Neural crest cell (in vitro differentiated cells): ENCODE results near the gene ACOT6. TPM values are rescaled to one million over a fixed set of nuclear protein-coding genes. Genes with fewer than 3 reads are reported as not detected.
"Not testable (repeated sequence)": the region's sequence is repeated elsewhere in the genome, so short reads cannot be mapped to it uniquely, and the experiment has no call there.

Source experiments
- DNase-seq: peaks from one replicate; pipeline ENCODE4 v3.0.0; 2021; ENCODE audit warnings: low read depth, mixed read lengths, low spot score
- H3K27ac Mint-ChIP-seq: one replicate; pipeline ENCODE4 v1.8.0; 2021; ENCODE audit warnings: mild to moderate bottlenecking, mixed read lengths; ENCODE audit not compliant: unreplicated experiment
- H3K27me3 Mint-ChIP-seq: 2 replicates; pipeline ENCODE4 v1.8.0; 2021; ENCODE audit warnings: low read depth, mild to moderate bottlenecking, mixed read lengths
- H3K36me3 Mint-ChIP-seq: 2 replicates; pipeline ENCODE4 v1.8.0; 2021; ENCODE audit warnings: low read depth, mild to moderate bottlenecking, mixed read lengths
- H3K4me1 Mint-ChIP-seq: 2 replicates; pipeline ENCODE4 v1.8.0; 2021; ENCODE audit warnings: mixed read lengths
- H3K4me3 Mint-ChIP-seq: one replicate; pipeline ENCODE4 v1.8.0; 2021; ENCODE audit warnings: mild to moderate bottlenecking, mixed read lengths
- H3K9me3 Mint-ChIP-seq: 2 replicates; pipeline ENCODE4 v1.8.0; 2021; ENCODE audit warnings: mixed read lengths
- CTCF ChIP-seq: fragments of 200-600 bp; sonication (generic); conservative IDR thresholded peaks from 2 replicates; pipeline ENCODE4 v1.5.0; 2021; ENCODE audit warnings: antibody characterized with exemption, mild to moderate bottlenecking
- long read RNA-seq: library from polyadenylated mRNA; unstranded; transcript quantifications from one replicate; pipeline ENCODE4 v2.0.0, GENCODE V29; 2020
- total RNA-seq: library from RNA; stranded (reverse); gene quantifications from 2 replicates; pipeline ENCODE4 v1.2.1, GENCODE V29; 2021

The ACOT6 gene
- not detected in 2 replicates for total RNA-seq
- long read RNA-seq, partial matches to known transcripts: 0 of 1 reads
- long read RNA-seq, other reads (novel, unspliced or antisense): 1 of 1 reads

GRCh38 chr14:73612339-73613045 lies at the start of gene ACOT6:
TSS of gene ACOT6 (plus strand) at chr14:73612517. CDS start at chr14:73612572, 55 bp downstream.
- peak within 1 kb of the TSS; percentile 62 for H3K27ac Mint-ChIP-seq
- DNase-seq: peak; percentile 66
- H3K36me3 Mint-ChIP-seq: no peaks in the 10 kb centered on the region
- peaks cover 14% of the 10 kb centered on the region for H3K27me3 Mint-ChIP-seq
- no peaks in the 10 kb centered on the region for H3K4me1 Mint-ChIP-seq
- H3K9me3 Mint-ChIP-seq: no peaks in the 10 kb centered on the region
- TF ChIP-seq CTCF: no peak
- H3K4me3 Mint-ChIP-seq: peak within 1 kb of the TSS; percentile 91

GRCh38 chr14:73562696-73563095 lies 49.6 kb upstream of the ACOT6 start:
- H3K4me3 Mint-ChIP-seq, H3K4me1 Mint-ChIP-seq, DNase-seq, H3K9me3 Mint-ChIP-seq, H3K27ac Mint-ChIP-seq, H3K27me3 Mint-ChIP-seq: not testable (repeated sequence)
- H3K36me3 Mint-ChIP-seq: peaks cover 15% of the 10 kb centered on the region

- H3K4me3 Mint-ChIP-seq, H3K27ac Mint-ChIP-seq, DNase-seq, H3K27me3 Mint-ChIP-seq: not testable (repeated sequence)
- peaks cover 35% of the 10 kb centered on the region for H3K4me1 Mint-ChIP-seq
- H3K36me3 Mint-ChIP-seq: peaks cover 15% of the 10 kb centered on the region
- peaks cover 11% of the 10 kb centered on the region for H3K9me3 Mint-ChIP-seq
Measured at GRCh38 chr14:73566431-73566830, 45.9 kb upstream of the ACOT6 start.

GRCh38 chr14:73566935-73567334 lies 45.4 kb upstream of the ACOT6 start:
- H3K27me3 Mint-ChIP-seq, H3K4me3 Mint-ChIP-seq, H3K27ac Mint-ChIP-seq, H3K9me3 Mint-ChIP-seq, DNase-seq: not testable (repeated sequence)
- Mint-ChIP-seq H3K4me1 (peaks cover 35% of the 10 kb centered on the region), H3K36me3 (peaks cover 11% of the 10 kb centered on the region)

- Mint-ChIP-seq H3K27ac (no peak overlapping the region), H3K9me3 (peaks cover 7% of the 10 kb centered on the region), H3K36me3 (peaks cover 13% of the 10 kb centered on the region), H3K4me3 (peak overlapping the region; percentile 95), H3K27me3 (no peaks in the 10 kb centered on the region), H3K4me1 (peaks cover 35% of the 10 kb centered on the region)
- TF ChIP-seq CTCF: no peak
- DNase-seq: no peak
Measured at GRCh38 chr14:73567358-73567757, 45.0 kb upstream of the ACOT6 start.

GRCh38 chr14:73567951-73568885 lies 44.1 kb upstream of the ACOT6 start:
- no peak for TF ChIP-seq CTCF
- Mint-ChIP-seq H3K27me3 (no peaks in the 10 kb centered on the region), H3K36me3 (peaks cover 12% of the 10 kb centered on the region), H3K4me1 (peaks cover 35% of the 10 kb centered on the region), H3K27ac (peak overlapping the region; percentile 54), H3K9me3 (peaks cover 2% of the 10 kb centered on the region), H3K4me3 (peak overlapping the region; percentile 95)
- DNase-seq: no peak

- H3K36me3 Mint-ChIP-seq: peaks cover 15% of the 10 kb centered on the region
- H3K27me3 Mint-ChIP-seq, H3K9me3 Mint-ChIP-seq, DNase-seq: not testable (repeated sequence)
- peak overlapping the region; percentile 96 for H3K27ac Mint-ChIP-seq
- H3K4me1 Mint-ChIP-seq: peaks cover 35% of the 10 kb centered on the region
- H3K4me3 Mint-ChIP-seq: peak overlapping the region; percentile 95
Measured at GRCh38 chr14:73568886-73569184, 43.5 kb upstream of the ACOT6 start.
